ENCODE results near the gene UBFD1.
"Not testable (repeated sequence)": the region's sequence is repeated elsewhere in the genome, so short reads cannot be mapped to it uniquely, and the experiment has no call there.

UBFD1 gene

GRCh38 chr16:23564575-23565363, 7.2 kb downstream of the UBFD1 start:
- no peak for DNase-seq (ENCODE audit: extremely low read depth in 1 of 2, low read depth in 1 of 2)

- no peak for DNase-seq (ENCODE audit: extremely low read depth in 1 of 2, low read depth in 1 of 2)
Measured at GRCh38 chr16:23566724-23567123, 9.2 kb downstream of the UBFD1 start.

- DNase-seq (ENCODE audit: extremely low read depth in 1 of 2, low read depth in 1 of 2) = no peak
Measured at GRCh38 chr16:23567602-23568001, 10.1 kb downstream of the UBFD1 start.

GRCh38 chr16:23570992-23571632, 13.6 kb downstream of the UBFD1 start:
- DNase-seq (ENCODE audit: extremely low read depth in 1 of 2, low read depth in 1 of 2) = no peak

- no peak for DNase-seq (ENCODE audit: extremely low read depth in 1 of 2, low read depth in 1 of 2)
Measured at GRCh38 chr16:23571895-23572294, 14.4 kb downstream of the UBFD1 start.

GRCh38 chr16:23572394-23572793, 14.9 kb downstream of the UBFD1 start:
- no peak for DNase-seq (ENCODE audit: extremely low read depth in 1 of 2, low read depth in 1 of 2)

- DNase-seq (ENCODE audit: extremely low read depth in 1 of 2, low read depth in 1 of 2) = no peak
Measured at GRCh38 chr16:23573817-23574216, 16.3 kb downstream of the UBFD1 start.

GRCh38 chr16:23575834-23576233, 18.3 kb downstream of the UBFD1 start:
- no peak for DNase-seq (ENCODE audit: extremely low read depth in 1 of 2, low read depth in 1 of 2)

- no peak for DNase-seq (ENCODE audit: extremely low read depth in 1 of 2, low read depth in 1 of 2)
Measured at GRCh38 chr16:23577493-23577892, 20.0 kb downstream of the UBFD1 start.

- DNase-seq (ENCODE audit: extremely low read depth in 1 of 2, low read depth in 1 of 2) = no peak
Measured at GRCh38 chr16:23578101-23578830, 20.7 kb downstream of the UBFD1 start.

- no peak for DNase-seq (ENCODE audit: extremely low read depth in 1 of 2, low read depth in 1 of 2)
Measured at GRCh38 chr16:23579371-23579770, 21.8 kb downstream of the UBFD1 start.

- no peak for DNase-seq (ENCODE audit: extremely low read depth in 1 of 2, low read depth in 1 of 2)
Measured at GRCh38 chr16:23580391-23580790, 22.9 kb downstream of the UBFD1 start.

GRCh38 chr16:23581764-23582163, 24.2 kb downstream of the UBFD1 start:
- no peak for DNase-seq (ENCODE audit: extremely low read depth in 1 of 2, low read depth in 1 of 2)

GRCh38 chr16:23583271-23583670, 25.7 kb downstream of the UBFD1 start:
- DNase-seq (ENCODE audit: extremely low read depth in 1 of 2, low read depth in 1 of 2) = not testable (repeated sequence)

- DNase-seq (ENCODE audit: extremely low read depth in 1 of 2, low read depth in 1 of 2) = no peak
Measured at GRCh38 chr16:23584186-23585076, 26.9 kb downstream of the UBFD1 start.

- DNase-seq (ENCODE audit: extremely low read depth in 1 of 2, low read depth in 1 of 2) = no peak
Measured at GRCh38 chr16:23587726-23588125, 30.2 kb downstream of the UBFD1 start.

GRCh38 chr16:23590181-23590580, 32.7 kb downstream of the UBFD1 start:
- DNase-seq (ENCODE audit: extremely low read depth in 1 of 2, low read depth in 1 of 2) = no peak

GRCh38 chr16:23594186-23594585, 36.7 kb downstream of the UBFD1 start:
- DNase-seq (ENCODE audit: extremely low read depth in 1 of 2, low read depth in 1 of 2) = no peak

- DNase-seq (ENCODE audit: extremely low read depth in 1 of 2, low read depth in 1 of 2) = no peak
Measured at GRCh38 chr16:23595246-23595950, 37.9 kb downstream of the UBFD1 start.
